IMR-90 (cell line): ENCODE results near the gene NISCH. TPM values are rescaled to one million over a fixed set of nuclear protein-coding genes. Genes with fewer than 3 reads are reported as not detected.

Experiments
- ATAC-seq: fragments of 200-7000 bp; cut with Tn5 transposase; 2 replicates; pipeline ENCODE4 v1.9.1; 2020; ENCODE audit warnings: low read depth, mild to moderate bottlenecking, moderate library complexity
- BruUV-seq: library from RNA; stranded (reverse); fragments of 400-500 nt; replicated peaks from 2 replicates; lab custom pipeline; 2021; lab: Mats Ljungman, UMichigan
- CTCF ChIA-PET: fragments of 300-600 bp; formaldehyde crosslinking; extraction: SDS; loops from one replicate; lab custom pipeline; 2021; ENCODE audit warnings: antibody characterized with exemption; lab: Yijun Ruan, JAX
- POLR2A ChIA-PET: fragments of 300-600 bp; sonication (Branson Sonifier 250); formaldehyde crosslinking; loops from one replicate; lab custom pipeline; 2022; ENCODE audit warnings: antibody characterized with exemption; ENCODE audit not compliant: unreplicated experiment; lab: Charles Lee
- DNase-seq: peaks from one replicate; pipeline ENCODE4 v3.0.0; 2013
- H2AFZ ChIP-seq: replicated peaks from 2 replicates; pipeline ENCODE3; 2013; ENCODE audit warnings: low read length, mild to moderate bottlenecking; ENCODE audit not compliant: poor library complexity
- H2AK5ac ChIP-seq: 2 replicates; pipeline ENCODE4 v1.6.1; 2013; ENCODE audit warnings: low read depth, low read length, inconsistent platforms
- H2AK9ac ChIP-seq: replicated peaks from 2 replicates; pipeline ENCODE3; 2013; ENCODE audit warnings: mild to moderate bottlenecking, low read depth, low read length, moderate library complexity; ENCODE audit not compliant: poor library complexity
- H2BK120ac ChIP-seq: 2 replicates; pipeline ENCODE4 v1.6.1; 2013; ENCODE audit warnings: low read depth, low read length, inconsistent platforms
- H2BK15ac ChIP-seq: 3 replicates; pipeline ENCODE4 v1.6.1; 2013; ENCODE audit warnings: low read depth, low read length, inconsistent platforms
- H2BK20ac ChIP-seq: 2 replicates; pipeline ENCODE4 v1.6.1; 2013; ENCODE audit warnings: low read depth, mild to moderate bottlenecking, inconsistent platforms, low read length, moderate library complexity
- H2BK5ac ChIP-seq: 2 replicates; pipeline ENCODE4 v1.6.1; 2013; ENCODE audit warnings: mild to moderate bottlenecking, low read depth, low read length, inconsistent platforms; ENCODE audit not compliant: poor library complexity, severe bottlenecking
- H3K14ac ChIP-seq: replicated peaks from 2 replicates; pipeline ENCODE4 v1.6.1; 2013; ENCODE audit warnings: low read depth, low read length, inconsistent platforms
- H3K18ac ChIP-seq: 2 replicates; pipeline ENCODE4 v1.6.1; 2013; ENCODE audit warnings: low read depth, low read length, control low read depth
- H3K23ac ChIP-seq: 2 replicates; pipeline ENCODE4 v1.6.1; 2013; ENCODE audit warnings: low read depth, low read length, inconsistent platforms
- H3K27ac ChIP-seq: 2 replicates; pipeline ENCODE4 v1.5.1; 2013; ENCODE audit warnings: mild to moderate bottlenecking, control low read depth, low read length; ENCODE audit not compliant: insufficient read depth
- H3K27me3 ChIP-seq: 2 replicates; pipeline ENCODE4 v1.6.1; 2013; ENCODE audit warnings: low read length; ENCODE audit not compliant: control insufficient read depth, insufficient read depth
- H3K36me3 ChIP-seq: 2 replicates; pipeline ENCODE4 v1.6.1; 2013; ENCODE audit warnings: low read length, mixed read lengths; ENCODE audit not compliant: control insufficient read depth, insufficient read depth
- H3K4ac ChIP-seq: 2 replicates; pipeline ENCODE4 v1.6.1; 2013; ENCODE audit warnings: low read depth, low read length, inconsistent platforms
- H3K4me1 ChIP-seq: 2 replicates; pipeline ENCODE4 v1.6.1; 2013; ENCODE audit warnings: low read length, mixed read lengths; ENCODE audit not compliant: control insufficient read depth, insufficient read depth
- H3K4me2 ChIP-seq: 2 replicates; pipeline ENCODE4 v1.6.1; 2013; ENCODE audit warnings: low read depth, mild to moderate bottlenecking, control low read depth, low read length, moderate library complexity
- H3K4me3 ChIP-seq: 2 replicates; pipeline ENCODE4 v1.5.1; 2013; ENCODE audit warnings: low read depth, mild to moderate bottlenecking, control low read depth, low read length, moderate library complexity; ENCODE audit not compliant: insufficient read depth
- H3K56ac ChIP-seq: 2 replicates; pipeline ENCODE4 v1.6.1; 2013; ENCODE audit warnings: low read length, inconsistent platforms; ENCODE audit not compliant: insufficient read depth; ENCODE audit errors: extremely low read depth
- H3K79me1 ChIP-seq, 2 experiments: 2 replicates each; pipeline ENCODE4 v1.6.1; 2013; ENCODE audit warnings: low read length in 2 of 2, inconsistent platforms in 1 of 2, low read depth in 1 of 2
- H3K9ac ChIP-seq: 2 replicates; pipeline ENCODE4 v1.6.1; 2013; ENCODE audit warnings: low read depth, low read length, control low read depth
- H3K9me1 ChIP-seq: 2 replicates; pipeline ENCODE4 v1.6.1; 2013; ENCODE audit warnings: low read length, inconsistent platforms; ENCODE audit not compliant: insufficient read depth
- H3K9me3 ChIP-seq: 2 replicates; pipeline ENCODE4 v1.6.1; 2013; ENCODE audit warnings: low read length; ENCODE audit not compliant: control insufficient read depth, insufficient read depth
- H4K20me1 ChIP-seq: 2 replicates; pipeline ENCODE4 v1.6.1; 2013; ENCODE audit warnings: low read length, inconsistent platforms; ENCODE audit not compliant: insufficient read depth
- H4K5ac ChIP-seq: 2 replicates; pipeline ENCODE4 v1.6.1; 2013; ENCODE audit warnings: mild to moderate bottlenecking, low read depth, low read length, control low read depth
- H4K8ac ChIP-seq, 2 experiments: 2 replicates each; pipeline ENCODE4 v1.6.1; 2013; ENCODE audit warnings: low read depth in 2 of 2, low read length in 2 of 2, control low read depth in 1 of 2, inconsistent platforms in 1 of 2
- H4K91ac ChIP-seq: 2 replicates; pipeline ENCODE4 v1.6.1; 2013; ENCODE audit warnings: low read depth, low read length, inconsistent platforms; ENCODE audit not compliant: insufficient read depth
- BHLHE40 ChIP-seq: fragments of 150-350 bp; IDR thresholded peaks from 2 replicates; pipeline ENCODE4 v1.6.1; 2016; ENCODE audit warnings: mild to moderate bottlenecking, low read depth, low read length
- FOS ChIP-seq: fragments of 150-350 bp; IDR thresholded peaks from 2 replicates; pipeline ENCODE4 v1.6.1; 2016; ENCODE audit warnings: low read depth, low read length
- MXI1 ChIP-seq: IDR thresholded peaks from 2 replicates; pipeline ENCODE4 v1.6.1; 2012; ENCODE audit warnings: low read depth, mild to moderate bottlenecking, low read length, moderate library complexity, borderline replicate concordance
- POLR2A ChIP-seq: IDR thresholded peaks from 2 replicates; pipeline ENCODE4 v1.6.1; 2012; ENCODE audit warnings: mild to moderate bottlenecking, low read depth, low read length
- WGBS, 2 experiments: methylation state at CpG; one replicate each; pipeline versions ENCODE4 v1.1.5 to v1.1.7; 2013; ENCODE audit warnings: missing lambda C conversion rate in 2 of 2; ENCODE audit not compliant: insufficient read length in 1 of 2; ENCODE audit errors: extremely low coverage in 2 of 2; 5-methylcytosine and 5-hydroxymethylcytosine counted together
- dilution Hi-C: fragments of 300-500 bp; cut with HindIII; formaldehyde crosslinking; loops from one replicate; pipeline ENCODE4 v1.14.3; 2018; ENCODE audit warnings: low sequenced_read_pairs; ENCODE audit not compliant: unreplicated experiment
- in situ Hi-C: fragments of 300-500 bp; cut with MboI; formaldehyde crosslinking; loops from 3 replicates; pipeline ENCODE4 v1.14.3; 2019; ENCODE audit warnings: low sequenced_read_pairs, inconsistent platforms, mixed read lengths
- intact Hi-C: fragments of 100-400 bp; cut with micrococcal nuclease; formaldehyde crosslinking; loops from 2 replicates; pipeline ENCODE4 v1.10.0; 2022
- polyA plus RNA-seq, 3 experiments: library from polyadenylated mRNA; depleted of rRNA; stranded (reverse); fragments of >200 nt; gene quantifications; 2 replicates each; pipeline ENCODE4 v1.2.3, GENCODE V29; 2012; ENCODE audit warnings: low replicate concordance in 1 of 3
- total RNA-seq: library from RNA; depleted of rRNA; stranded (reverse); fragments of >200 nt; gene quantifications from 2 replicates; pipeline ENCODE4 v1.2.3, GENCODE V29; 2012

The NISCH gene
- total and polyA plus RNA-seq, 2 of the 4 experiments (the other 2 are of a cell fraction): 36.9 to 86.0 TPM

DNA sequence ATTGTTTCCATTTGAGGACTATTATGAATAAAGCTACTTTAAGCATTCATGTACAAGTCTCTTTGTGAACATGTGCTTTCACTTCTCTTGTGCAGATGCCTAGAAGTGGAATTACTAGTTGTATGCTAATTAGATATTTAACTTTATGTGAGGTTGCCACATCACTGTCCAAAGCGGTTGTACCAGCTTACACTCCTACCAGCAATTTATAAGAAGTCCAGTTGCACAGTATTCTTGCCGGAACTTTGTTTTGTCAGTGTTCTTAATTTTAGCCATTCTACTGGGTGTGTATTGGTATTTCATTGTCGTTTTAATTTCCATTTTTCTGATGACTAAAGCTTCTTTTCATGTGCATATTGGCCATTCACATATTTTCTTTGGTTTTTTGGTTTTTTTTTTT is 39.6 kb upstream of the NISCH start:
- Histone ChIP-seq H2BK15ac (no peak overlapping the region), H3K79me1 (peaks cover 13 to 20% of the 10 kb centered on the region in 2 experiments; a peak in 3 of 4 replicates), H4K8ac (no peak overlapping the region), H3K27me3 (no peaks in the 10 kb centered on the region), H4K20me1 (0 out of 2 replicates have a peak, but pooled peaks cover 2% of the 10 kb centered on the region), H2AK9ac (no peak overlapping the region), H2AFZ (no peak overlapping the region), H3K23ac (no peak overlapping the region), H2BK120ac (no peak overlapping the region), H3K56ac (no peak overlapping the region), H4K91ac (no peak overlapping the region), H3K9me3 (no peaks in the 10 kb centered on the region), H4K5ac (no peak overlapping the region), H3K9ac (no peak overlapping the region), H3K27ac (no peak overlapping the region), H3K4me2 (no peak overlapping the region), H3K18ac (no peak overlapping the region), H3K4ac (no peak overlapping the region), H3K14ac (no peak overlapping the region), H3K4me3 (no peak overlapping the region), H3K36me3 (no peaks in the 10 kb centered on the region), H2AK5ac (no peak overlapping the region), H3K9me1 (0 out of 2 replicates have a peak, but pooled peaks cover 4% of the 10 kb centered on the region), H2BK5ac (no peak overlapping the region), H2BK20ac (no peak overlapping the region), H3K4me1 (peaks cover 9% of the 10 kb centered on the region)
- CTCF ChIA-PET: interaction anchor here (0.5 to 0.8 kb wide), 2 partner anchors 13 to 17 kb away, joined by 3 to 4 read pairs; no protein-coding TSS in a partner anchor
- no peak for ATAC-seq
- no peak for DNase-seq
- in situ Hi-C loops: no loop called here
- TF ChIP-seq BHLHE40 (no peak), POLR2A (no peak), FOS (no peak), MXI1 (no peak)
- POLR2A ChIA-PET: interaction anchor here (0.7 kb wide), 1 partner anchor 33 kb away, joined by 4 read pairs; no protein-coding TSS in a partner anchor
- dilution Hi-C loops: no loop called here
- no CpG with 5 or more reads among the region's 3 CpGs for WGBS, 2 experiments
- intact Hi-C loops: no loop called here
- BruUV-seq: no TSS peak
